OCI-LY7 (cell line): ENCODE data around the gene TMEM33. TPM values are rescaled to one million over a fixed set of nuclear protein-coding genes. Genes with fewer than 3 reads are reported as not detected.

Experiments used
- BruUV-seq: library from RNA; stranded (reverse); fragments of 400-500 nt; replicated peaks from 2 replicates; lab custom pipeline; 2021; lab: Mats Ljungman, UMichigan
- CTCF ChIA-PET: fragments of 300-600 bp; sonication (Branson Sonifier 250); formaldehyde crosslinking; loops from one replicate; lab custom pipeline; 2022; ENCODE audit warnings: antibody characterized with exemption; ENCODE audit not compliant: unreplicated experiment; lab: Charles Lee
- POLR2A ChIA-PET: fragments of 300-600 bp; sonication (Branson Sonifier 250); formaldehyde crosslinking; loops from one replicate; lab custom pipeline; 2022; ENCODE audit warnings: antibody characterized with exemption; lab: Charles Lee
- DNase-seq: peaks from one replicate; pipeline ENCODE4 v3.0.0-alpha.2; 2015; ENCODE audit warnings: low spot score
- H2AFZ ChIP-seq: fragments of 200-600 bp; sonication (generic), shearing (Covaris generic); 2 replicates; pipeline ENCODE4 v1.6.1; 2014; ENCODE audit warnings: mild to moderate bottlenecking, antibody characterized with exemption, low read length, moderate library complexity
- H3K27ac ChIP-seq: fragments of 200-600 bp; sonication (generic); 2 replicates; pipeline ENCODE4 v1.5.1; 2014; ENCODE audit warnings: mixed run types, low read depth, mild to moderate bottlenecking, moderate library complexity, low read length, inconsistent platforms; ENCODE audit not compliant: poor library complexity, severe bottlenecking
- H3K36me3 ChIP-seq: fragments of 200-600 bp; sonication (generic); 2 replicates; pipeline ENCODE4 v1.6.1; 2014; ENCODE audit warnings: mild to moderate bottlenecking, antibody characterized with exemption, low read length, moderate library complexity, mixed read lengths; ENCODE audit not compliant: insufficient read depth
- H3K4me1 ChIP-seq: fragments of 200-600 bp; sonication (generic); 2 replicates; pipeline ENCODE4 v1.5.1; 2014; ENCODE audit warnings: mild to moderate bottlenecking, low read length; ENCODE audit not compliant: insufficient read depth, poor library complexity, severe bottlenecking
- H3K4me2 ChIP-seq: fragments of 200-600 bp; sonication (generic); 2 replicates; pipeline ENCODE4 v1.6.1; 2014; ENCODE audit warnings: mild to moderate bottlenecking, low read length
- H3K4me3 ChIP-seq: fragments of 200-600 bp; sonication (generic); 2 replicates; pipeline ENCODE4 v1.5.1; 2014; ENCODE audit warnings: mild to moderate bottlenecking, low read depth, low read length; ENCODE audit not compliant: poor library complexity, severe bottlenecking
- H3K79me2 ChIP-seq: fragments of 200-600 bp; sonication (generic); 2 replicates; pipeline ENCODE4 v1.6.1; 2016; ENCODE audit warnings: low read depth, mild to moderate bottlenecking, low read length, moderate library complexity, mixed read lengths; ENCODE audit not compliant: insufficient read depth
- H3K9me2 ChIP-seq: fragments of 200-600 bp; sonication (generic); 2 replicates; pipeline ENCODE4 v1.6.1; 2016; ENCODE audit warnings: mild to moderate bottlenecking, low read length, mixed read lengths; ENCODE audit not compliant: insufficient read depth
- H3K9me3 ChIP-seq: fragments of 200-600 bp; sonication (generic); 2 replicates; pipeline ENCODE4 v1.6.1; 2014; ENCODE audit warnings: mild to moderate bottlenecking, mixed run types, low read length, mixed read lengths
- H4K20me1 ChIP-seq: fragments of 200-600 bp; sonication (generic); 2 replicates; pipeline ENCODE4 v1.6.1; 2014; ENCODE audit warnings: mild to moderate bottlenecking, antibody characterized with exemption, low read length, moderate library complexity, mixed read lengths; ENCODE audit not compliant: insufficient read depth
- CTCF ChIP-seq: fragments of 200-600 bp; sonication (generic); conservative IDR thresholded peaks from 2 replicates; pipeline ENCODE4 v1.5.1; 2014; ENCODE audit warnings: mild to moderate bottlenecking, antibody characterized with exemption, low read length, moderate library complexity, mixed read lengths
- EZH2phosphoT487 ChIP-seq: fragments of 200-600 bp; sonication (generic); IDR thresholded peaks from 2 replicates; pipeline ENCODE4 v1.6.1; 2018; ENCODE audit warnings: low read depth, borderline replicate concordance, mild to moderate bottlenecking, mixed run types, antibody characterized with exemption, low read length, moderate library complexity, mixed read lengths
- intact Hi-C: fragments of 100-400 bp; cut with micrococcal nuclease; formaldehyde crosslinking; loops from one replicate; pipeline ENCODE4 v1.10.0; 2022; ENCODE audit not compliant: unreplicated experiment
- total RNA-seq, 2 experiments: library from RNA; depleted of rRNA in 1 of 2; stranded (reverse); fragments of >200 nt in 1 of 2; shearing (Covaris generic) in 1 of 2; gene quantifications; 2 replicates each; pipeline ENCODE4 v1.2.3, GENCODE V29; 2014 to 2022

The TMEM33 gene
- total RNA-seq, 2 experiments from 2014 or later, result 25.7 to 46.6 TPM

DNA sequence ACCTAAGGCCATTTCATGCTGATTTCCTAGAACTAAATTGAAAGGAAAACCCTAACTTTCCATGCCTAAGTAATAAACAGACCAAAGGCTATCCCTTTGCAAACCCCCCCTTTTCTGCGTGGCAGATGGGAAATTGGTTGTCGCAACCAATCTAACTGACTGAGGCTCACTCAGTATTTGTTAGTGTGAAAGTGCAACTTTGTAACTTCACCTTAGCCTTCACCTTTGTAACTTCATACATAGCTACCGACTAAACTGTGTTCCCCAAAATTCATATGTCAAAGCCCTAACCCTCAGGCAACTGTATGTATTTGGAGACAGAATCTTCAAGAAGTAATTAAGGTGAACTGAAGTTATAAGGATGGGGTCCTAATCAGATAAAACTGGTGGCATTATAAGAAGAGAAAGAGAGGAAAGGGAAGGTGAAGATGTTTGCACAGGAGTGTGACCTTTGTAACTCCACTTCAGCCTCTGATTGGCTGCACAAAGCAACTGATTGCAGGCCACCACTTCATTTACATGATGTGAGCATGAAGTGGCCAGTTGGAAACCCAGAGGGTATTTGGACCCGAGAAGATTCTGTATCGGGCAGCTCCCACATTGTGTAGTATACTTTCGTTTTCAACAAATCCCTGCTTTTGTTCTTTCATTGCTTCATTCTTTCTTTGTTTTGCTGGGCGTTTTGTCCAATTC lies 4.9 kb upstream of the TMEM33 start:
- intact Hi-C loops, result no loop called here
- no peak for DNase-seq
- ChIA-PET CTCF (no interaction called here), POLR2A (interaction anchor here (0.6 kb wide), 2 partner anchors 208 to 341 kb away, joined by 3 to 7 read pairs; no protein-coding TSS in a partner anchor)
- no TSS peak for BruUV-seq
- TF ChIP-seq CTCF (no peak), EZH2phosphoT487 (no peak)
- H3K9me2 ChIP-seq, result no peaks in the 10 kb centered on the region
- H3K9me3 ChIP-seq, result no peaks in the 10 kb centered on the region
- no peaks in the 10 kb centered on the region for H4K20me1 ChIP-seq
- peaks cover 5% of the 10 kb centered on the region for H3K4me1 ChIP-seq
- H3K36me3 ChIP-seq, result no peaks in the 10 kb centered on the region
- H3K79me2 ChIP-seq, result peaks cover 2% of the 10 kb centered on the region; the same call in 1 of the 2 replicates
- H3K4me3 ChIP-seq, result no peak overlapping the region
- H3K27ac ChIP-seq, result no peak overlapping the region
- H2AFZ ChIP-seq, result no peak overlapping the region
- H3K4me2 ChIP-seq, result no peak overlapping the region

DNA sequence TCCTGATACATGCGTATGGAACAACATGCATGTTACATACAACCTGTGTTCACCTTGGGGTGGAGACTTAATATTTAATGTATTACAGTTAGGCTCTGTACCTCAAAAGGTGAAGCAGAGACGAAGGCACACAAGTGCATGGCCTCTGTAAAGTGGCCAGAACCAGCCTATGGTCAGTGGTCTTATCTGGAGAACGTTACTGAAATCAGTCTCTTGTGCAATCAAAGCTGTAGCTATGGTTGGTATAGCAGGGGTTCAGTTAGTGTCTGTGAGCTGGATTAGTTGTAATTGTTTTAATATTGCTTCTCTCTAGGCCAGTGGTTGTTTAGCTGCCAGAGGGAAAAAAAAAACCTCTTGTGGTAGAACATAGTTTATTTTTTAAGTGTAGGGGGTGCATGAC lies 2.2 kb upstream of the TMEM33 start:
- ChIA-PET CTCF (no interaction called here), POLR2A (interaction anchor here (0.5 kb wide), 1 partner anchor 1217 kb away, joined by 3 read pairs; no protein-coding TSS in a partner anchor)
- Histone ChIP-seq H3K36me3 (peaks cover 16% of the 10 kb centered on the region), H3K9me2 (no peaks in the 10 kb centered on the region), H3K9me3 (no peaks in the 10 kb centered on the region), H3K79me2 (peaks cover 29% of the 10 kb centered on the region), H3K4me3 (no peak overlapping the region), H2AFZ (no peak overlapping the region), H3K4me1 (peaks cover 27% of the 10 kb centered on the region), H3K4me2 (no peak overlapping the region), H3K27ac (no peak overlapping the region), H4K20me1 (peaks cover 13% of the 10 kb centered on the region; the same call in 1 of the 2 replicates)
- no TSS peak for BruUV-seq
- TF ChIP-seq CTCF (no peak), EZH2phosphoT487 (no peak)
- intact Hi-C loops, result no loop called here
- DNase-seq, result no peak
